ENCODE data around the gene DCT.
"Not testable (repeated sequence)": the region's sequence is repeated elsewhere in the genome, so short reads cannot be mapped to it uniquely, and the experiment has no call there.

The DCT gene

GRCh38 chr13:94515911-94516310 lies 36.4 kb upstream of the DCT start:
- Mint-ChIP-seq H3K36me3 (ENCODE audit: low read depth) (no peaks in the 10 kb centered on the region), H3K9me3 (peaks cover 14% of the 10 kb centered on the region), H3K27ac (no peak overlapping the region), H3K4me1 (no peaks in the 10 kb centered on the region), H3K27me3 (ENCODE audit: low read depth, poor library complexity) (peaks cover 5% of the 10 kb centered on the region), H3K4me3 (no peak overlapping the region)
- DNase-seq: no peak
- TF ChIP-seq, protein P1, sequence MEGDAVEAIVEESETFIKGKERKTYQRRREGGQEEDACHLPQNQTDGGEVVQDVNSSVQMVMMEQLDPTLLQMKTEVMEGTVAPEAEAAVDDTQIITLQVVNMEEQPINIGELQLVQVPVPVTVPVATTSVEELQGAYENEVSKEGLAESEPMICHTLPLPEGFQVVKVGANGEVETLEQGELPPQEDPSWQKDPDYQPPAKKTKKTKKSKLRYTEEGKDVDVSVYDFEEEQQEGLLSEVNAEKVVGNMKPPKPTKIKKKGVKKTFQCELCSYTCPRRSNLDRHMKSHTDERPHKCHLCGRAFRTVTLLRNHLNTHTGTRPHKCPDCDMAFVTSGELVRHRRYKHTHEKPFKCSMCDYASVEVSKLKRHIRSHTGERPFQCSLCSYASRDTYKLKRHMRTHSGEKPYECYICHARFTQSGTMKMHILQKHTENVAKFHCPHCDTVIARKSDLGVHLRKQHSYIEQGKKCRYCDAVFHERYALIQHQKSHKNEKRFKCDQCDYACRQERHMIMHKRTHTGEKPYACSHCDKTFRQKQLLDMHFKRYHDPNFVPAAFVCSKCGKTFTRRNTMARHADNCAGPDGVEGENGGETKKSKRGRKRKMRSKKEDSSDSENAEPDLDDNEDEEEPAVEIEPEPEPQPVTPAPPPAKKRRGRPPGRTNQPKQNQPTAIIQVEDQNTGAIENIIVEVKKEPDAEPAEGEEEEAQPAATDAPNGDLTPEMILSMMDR (IDR thresholded peaks at IDR 0.05): no peak

DNA sequence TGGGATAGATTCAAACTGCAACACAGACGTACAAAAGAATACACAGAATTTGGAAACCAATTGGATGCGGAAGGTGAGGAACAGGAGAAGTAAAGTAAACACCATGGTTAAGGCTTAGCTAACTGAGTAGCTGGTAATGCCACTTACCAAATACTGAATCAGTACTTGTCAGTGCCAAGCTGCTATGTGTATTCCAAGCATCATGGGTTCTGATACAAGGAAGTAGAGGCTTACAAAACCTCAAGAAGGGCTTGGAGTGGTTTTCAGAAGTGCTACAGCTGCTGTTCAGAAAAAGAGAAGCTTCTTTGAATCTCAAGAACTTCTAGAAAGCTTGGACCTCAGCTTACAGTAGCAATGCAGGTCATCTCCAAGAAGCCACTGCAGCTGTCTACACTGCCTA lies 35.9 kb upstream of the DCT start:
- peaks cover 5% of the 10 kb centered on the region for H3K27me3 Mint-ChIP-seq (ENCODE audit: low read depth, poor library complexity)
- H3K36me3 Mint-ChIP-seq (ENCODE audit: low read depth): no peaks in the 10 kb centered on the region
- no peaks in the 10 kb centered on the region for H3K4me1 Mint-ChIP-seq
- TF ChIP-seq, protein P1 (IDR thresholded peaks at IDR 0.05): no peak
- H3K27ac Mint-ChIP-seq: no peak overlapping the region
- DNase-seq: no peak
- H3K9me3 Mint-ChIP-seq: peaks cover 14% of the 10 kb centered on the region
- no peak overlapping the region for H3K4me3 Mint-ChIP-seq

GRCh38 chr13:94513026-94513425 lies 33.5 kb upstream of the DCT start:
- peaks cover 5% of the 10 kb centered on the region for H3K9me3 Mint-ChIP-seq
- H3K27me3 Mint-ChIP-seq (ENCODE audit: low read depth, poor library complexity): peaks cover 5% of the 10 kb centered on the region
- no peaks in the 10 kb centered on the region for H3K36me3 Mint-ChIP-seq (ENCODE audit: low read depth)

DNA sequence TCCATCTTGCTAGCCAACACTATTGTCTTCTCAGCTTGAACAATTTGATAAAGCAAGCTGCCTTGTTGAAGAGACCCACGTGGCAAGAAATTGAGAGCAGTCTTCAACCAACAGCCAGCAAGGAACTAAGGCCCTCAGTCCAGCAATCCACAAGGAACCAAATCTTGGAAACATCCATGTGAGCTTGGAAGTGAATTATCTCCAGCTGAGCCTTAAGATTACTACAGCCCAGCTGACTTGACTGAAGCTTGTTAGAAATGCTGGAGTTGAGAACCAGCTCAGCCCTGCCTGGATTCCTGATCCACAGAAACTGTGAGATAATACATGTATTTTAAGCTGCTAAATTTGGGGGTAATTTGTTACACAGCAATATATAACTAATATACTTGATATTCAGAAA lies 26.2 kb upstream of the DCT start:
- H3K4me1 Mint-ChIP-seq: no peaks in the 10 kb centered on the region
- H3K27me3 Mint-ChIP-seq (ENCODE audit: low read depth, poor library complexity): peaks cover 6% of the 10 kb centered on the region
- no peak overlapping the region for H3K4me3 Mint-ChIP-seq
- TF ChIP-seq, protein P1 (IDR thresholded peaks at IDR 0.05): no peak
- no peaks in the 10 kb centered on the region for H3K36me3 Mint-ChIP-seq (ENCODE audit: low read depth)
- H3K9me3 Mint-ChIP-seq: no peaks in the 10 kb centered on the region
- no peak overlapping the region for H3K27ac Mint-ChIP-seq
- DNase-seq: no peak

More at GRCh38 chr13:94513026-94513425, 33.5 kb upstream of the DCT start:
- H3K4me1 Mint-ChIP-seq: no peaks in the 10 kb centered on the region
- no peak for DNase-seq
- H3K27ac Mint-ChIP-seq: no peak overlapping the region
- TF ChIP-seq, protein P1 (IDR thresholded peaks at IDR 0.05): no peak
- H3K4me3 Mint-ChIP-seq: no peak overlapping the region

- no peak for DNase-seq
- TF ChIP-seq, protein P1 (IDR thresholded peaks at IDR 0.05): no peak
- Mint-ChIP-seq H3K36me3 (ENCODE audit: low read depth) (no peaks in the 10 kb centered on the region), H3K4me1 (no peaks in the 10 kb centered on the region), H3K4me3 (no peak overlapping the region), H3K27ac (no peak overlapping the region), H3K27me3 (ENCODE audit: low read depth, poor library complexity) (peaks cover 6% of the 10 kb centered on the region), H3K9me3 (peaks cover 10% of the 10 kb centered on the region)
These were observed 24.4 kb upstream of the DCT start for GRCh38 chr13:94503851-94504250.

- H3K36me3 Mint-ChIP-seq (ENCODE audit: low read depth); H3K4me3 Mint-ChIP-seq; DNase-seq; H3K4me1 Mint-ChIP-seq; H3K27me3 Mint-ChIP-seq (ENCODE audit: low read depth, poor library complexity): not testable (repeated sequence)
- Mint-ChIP-seq H3K27ac (peak overlapping the region; percentile 60), H3K9me3 (peaks cover 20% of the 10 kb centered on the region)
These were observed 19.3 kb upstream of the DCT start for GRCh38 chr13:94498831-94499230.
